ENCODE data around the gene S100A9.
A peak's percentile ranks its signal among the peaks of the same experiment; 100 is the strongest.

The S100A9 gene

DNA sequence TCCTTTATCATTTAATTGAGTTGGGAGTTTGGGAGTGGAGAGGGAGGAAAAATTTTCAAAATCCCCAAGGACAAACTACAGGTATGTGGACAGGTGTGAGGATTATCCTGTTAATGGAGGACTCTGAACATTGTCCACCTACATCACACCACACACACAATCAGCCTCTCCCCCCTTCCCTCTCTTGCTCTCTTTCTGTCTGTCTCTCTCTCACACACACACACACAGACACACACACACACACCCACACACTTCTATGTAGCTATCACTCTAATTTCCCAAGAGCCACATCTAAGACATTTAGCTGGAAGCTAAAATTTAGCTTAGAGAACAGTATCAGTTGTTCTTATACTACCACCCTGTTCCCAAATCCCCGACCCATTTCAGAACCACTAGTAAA lies 31.7 kb downstream of the S100A9 start:
- peaks cover 39% of the 10 kb centered on the region for H3K27me3 Mint-ChIP-seq
- H3K4me3 Mint-ChIP-seq: no peak overlapping the region
- no peaks in the 10 kb centered on the region for H3K36me3 Mint-ChIP-seq
- no peak for ATAC-seq
- no peak overlapping the region for H3K27ac Mint-ChIP-seq
- H3K9me3 Mint-ChIP-seq: no peaks in the 10 kb centered on the region
- H3K4me1 Mint-ChIP-seq: peaks cover 10% of the 10 kb centered on the region

DNA sequence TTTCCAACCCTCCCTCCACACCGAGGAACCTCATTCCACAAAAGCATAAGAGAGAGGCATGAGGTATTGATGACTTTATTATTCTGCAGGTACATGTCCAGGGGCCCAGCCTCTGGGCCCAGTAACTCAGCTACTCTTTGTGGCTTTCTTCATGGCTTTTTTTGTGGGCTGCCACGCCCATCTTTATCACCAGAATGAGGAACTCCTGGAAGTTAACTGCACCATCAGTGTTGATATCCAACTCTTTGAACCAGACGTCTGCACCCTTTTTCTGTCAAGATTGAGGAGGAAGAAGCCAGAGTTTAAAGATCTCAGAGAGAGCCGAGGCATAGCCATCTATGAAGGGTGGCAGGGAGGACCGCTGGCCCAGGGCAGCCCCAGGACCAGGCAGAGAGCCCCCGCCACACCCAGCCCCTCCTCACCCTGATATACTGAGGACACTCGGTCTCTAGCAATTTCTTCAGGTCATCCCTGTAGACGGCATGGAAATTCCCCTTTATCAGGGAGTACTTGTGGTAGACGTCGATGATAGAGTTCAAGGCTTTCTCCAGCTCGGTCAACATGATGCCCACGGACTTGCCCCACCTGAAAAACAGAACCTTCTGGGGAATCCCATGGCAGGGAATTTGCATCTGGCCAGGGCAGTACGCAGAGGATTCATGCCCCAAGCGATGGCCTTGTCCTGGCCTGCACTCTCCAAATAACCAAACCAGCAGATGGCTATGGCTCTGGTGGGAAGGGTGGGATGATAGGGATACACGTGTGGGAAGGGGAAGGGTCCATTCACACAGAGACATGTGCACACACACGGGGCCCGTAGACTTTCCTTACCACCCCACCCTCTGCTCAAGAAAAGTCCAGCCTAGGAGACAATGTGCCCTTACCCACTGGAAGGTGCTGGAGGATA lies 32.6 kb downstream of the S100A9 start:
- H3K27me3 Mint-ChIP-seq: peaks cover 46% of the 10 kb centered on the region
- ATAC-seq: peak; percentile 17
- peaks cover 10% of the 10 kb centered on the region for H3K4me1 Mint-ChIP-seq
- H3K4me3 Mint-ChIP-seq: no peak overlapping the region
- no peak overlapping the region for H3K27ac Mint-ChIP-seq
- no peaks in the 10 kb centered on the region for H3K36me3 Mint-ChIP-seq
- H3K9me3 Mint-ChIP-seq: no peaks in the 10 kb centered on the region

DNA sequence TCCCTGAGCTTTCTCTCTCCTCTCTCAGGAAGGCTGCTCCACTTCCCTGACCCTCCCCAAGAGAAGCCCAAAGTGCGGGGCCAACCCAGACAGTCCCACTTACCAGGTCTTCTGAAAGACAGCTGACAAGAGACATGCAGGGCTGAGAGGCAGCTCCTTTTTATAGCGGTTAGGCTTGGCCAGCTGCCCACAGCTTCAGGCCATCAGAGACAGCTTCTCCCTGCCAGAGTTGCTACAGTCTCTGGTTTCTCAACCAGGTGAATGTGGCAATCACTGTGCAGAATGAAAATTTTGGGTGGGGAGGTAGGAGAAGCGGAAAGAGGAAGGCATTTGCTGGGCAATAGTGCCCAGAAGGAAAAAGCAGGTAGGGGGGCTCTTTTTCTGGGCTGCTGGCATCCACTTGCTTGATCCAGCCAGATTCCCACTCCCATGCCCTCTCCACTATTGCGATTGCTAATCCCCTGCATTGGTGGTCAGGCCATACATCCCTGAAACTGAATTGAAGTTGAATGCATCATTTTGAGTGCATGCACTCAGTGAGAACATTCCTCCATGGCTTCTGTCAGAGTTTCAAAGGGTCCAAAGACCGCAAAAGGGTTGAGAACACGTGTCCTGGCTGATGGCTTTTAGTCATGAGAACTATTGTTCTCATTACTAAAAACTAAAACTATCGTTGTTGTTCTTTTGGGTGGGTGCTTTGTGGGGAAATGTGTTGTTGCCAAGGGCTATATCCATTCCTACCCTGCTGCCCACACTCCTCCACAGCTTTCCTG lies 33.5 kb downstream of the S100A9 start, which contains the start of gene S100A8:
S100A8 (minus strand) TSS at position 136 of the 773 bp plus-strand sequence. CDS start 538 bp downstream, outside the sequence.
- Mint-ChIP-seq H3K27me3 (peaks cover 55% of the 10 kb centered on the region), H3K4me1 (peaks cover 10% of the 10 kb centered on the region), H3K27ac (no peak within 1 kb of the TSS), H3K9me3 (no peaks in the 10 kb centered on the region), H3K4me3 (no peak within 1 kb of the TSS), H3K36me3 (no peaks in the 10 kb centered on the region)
- ATAC-seq: peak; percentile 3

DNA sequence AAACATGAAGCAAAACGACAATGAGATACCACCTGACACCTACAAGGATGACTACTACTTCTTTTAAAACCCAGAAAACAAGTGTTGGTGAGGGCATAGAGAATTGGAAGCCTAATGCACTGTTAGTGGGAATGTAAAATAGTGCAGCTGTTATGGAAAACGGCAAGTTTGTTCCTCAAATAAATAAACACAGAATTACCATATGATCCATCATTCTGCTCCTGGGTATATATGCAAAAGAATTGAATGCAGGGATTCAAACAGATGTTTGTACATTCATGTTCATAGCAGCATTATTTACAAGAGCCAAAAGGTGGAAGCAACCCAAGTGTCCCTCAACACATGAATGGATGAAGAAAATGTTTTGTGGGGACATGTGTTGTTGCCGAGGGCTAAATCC lies 34.6 kb downstream of the S100A9 start:
- Mint-ChIP-seq H3K9me3 (no peaks in the 10 kb centered on the region), H3K4me3 (no peak overlapping the region), H3K27me3 (peaks cover 66% of the 10 kb centered on the region), H3K4me1 (peaks cover 6% of the 10 kb centered on the region), H3K36me3 (no peaks in the 10 kb centered on the region), H3K27ac (no peak overlapping the region)
- ATAC-seq: no peak

DNA sequence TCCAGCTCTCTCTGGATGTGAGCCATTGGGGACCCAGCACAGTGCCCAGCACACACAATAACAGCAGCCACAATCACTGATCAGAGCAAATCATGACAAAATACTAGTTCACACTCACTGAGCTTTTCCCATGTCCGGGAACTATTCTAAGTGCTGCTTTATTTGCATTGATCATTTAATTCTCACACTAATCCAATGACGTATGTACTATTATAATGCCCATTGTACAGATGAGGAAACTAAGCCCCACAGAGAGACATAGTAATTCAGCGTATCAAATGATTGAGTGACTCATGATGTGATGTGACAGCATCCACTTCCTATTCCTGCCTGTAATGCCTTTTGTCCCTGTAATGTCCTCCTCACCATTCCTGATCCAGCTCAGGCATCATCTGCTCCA lies 35.2 kb downstream of the S100A9 start:
- no peak for ATAC-seq
- peaks cover 71% of the 10 kb centered on the region for H3K27me3 Mint-ChIP-seq
- no peak overlapping the region for H3K4me3 Mint-ChIP-seq
- H3K9me3 Mint-ChIP-seq: no peaks in the 10 kb centered on the region
- no peak overlapping the region for H3K27ac Mint-ChIP-seq
- H3K4me1 Mint-ChIP-seq: peaks cover 6% of the 10 kb centered on the region
- H3K36me3 Mint-ChIP-seq: no peaks in the 10 kb centered on the region

DNA sequence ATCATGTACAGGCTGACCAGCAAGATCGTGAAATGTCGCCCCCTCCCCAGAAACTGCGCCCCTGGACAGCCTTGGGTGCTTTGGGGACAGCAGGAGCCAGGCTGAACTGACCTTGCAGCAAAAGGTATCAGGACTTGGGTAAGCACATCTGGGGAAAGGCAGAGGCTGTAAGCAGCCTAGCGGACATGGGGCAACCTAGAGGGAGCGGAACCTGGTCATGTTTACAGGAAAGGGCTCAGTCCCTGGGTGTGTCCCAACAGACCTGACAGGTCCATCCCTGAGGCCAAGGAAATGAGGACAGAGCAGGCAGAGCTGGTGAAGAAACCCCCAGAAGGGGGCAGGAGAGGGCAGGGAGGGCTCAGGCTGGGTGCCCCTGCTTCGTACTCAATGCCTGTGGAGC lies 36.3 kb downstream of the S100A9 start:
- Mint-ChIP-seq H3K9me3 (no peaks in the 10 kb centered on the region), H3K4me3 (no peak overlapping the region), H3K27me3 (peaks cover 80% of the 10 kb centered on the region), H3K4me1 (peaks cover 6% of the 10 kb centered on the region), H3K36me3 (no peaks in the 10 kb centered on the region), H3K27ac (no peak overlapping the region)
- ATAC-seq: no peak

DNA sequence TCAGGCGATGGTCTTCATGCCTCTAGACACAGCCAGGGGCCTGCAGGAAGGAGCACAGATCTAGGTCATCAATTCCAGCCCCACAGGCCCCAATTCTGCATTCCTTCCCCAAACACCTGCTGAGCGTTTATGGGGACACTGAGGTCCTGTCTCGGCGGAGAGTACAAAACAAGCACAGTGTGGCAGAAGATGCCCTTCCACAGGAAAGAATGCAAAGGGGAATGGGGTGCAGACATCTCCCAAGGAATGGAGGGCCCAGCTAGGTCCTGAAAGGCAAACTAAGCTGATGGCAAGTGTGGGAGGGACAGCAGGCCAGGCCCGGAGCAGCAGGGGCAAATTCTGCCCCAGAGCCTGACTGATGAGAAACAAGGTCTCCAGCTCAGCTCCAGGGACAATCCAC lies 36.7 kb downstream of the S100A9 start:
- Mint-ChIP-seq H3K9me3 (no peaks in the 10 kb centered on the region), H3K4me1 (peaks cover 6% of the 10 kb centered on the region), H3K27me3 (peaks cover 81% of the 10 kb centered on the region), H3K27ac (no peak overlapping the region), H3K4me3 (no peak overlapping the region), H3K36me3 (no peaks in the 10 kb centered on the region)
- no peak for ATAC-seq

DNA sequence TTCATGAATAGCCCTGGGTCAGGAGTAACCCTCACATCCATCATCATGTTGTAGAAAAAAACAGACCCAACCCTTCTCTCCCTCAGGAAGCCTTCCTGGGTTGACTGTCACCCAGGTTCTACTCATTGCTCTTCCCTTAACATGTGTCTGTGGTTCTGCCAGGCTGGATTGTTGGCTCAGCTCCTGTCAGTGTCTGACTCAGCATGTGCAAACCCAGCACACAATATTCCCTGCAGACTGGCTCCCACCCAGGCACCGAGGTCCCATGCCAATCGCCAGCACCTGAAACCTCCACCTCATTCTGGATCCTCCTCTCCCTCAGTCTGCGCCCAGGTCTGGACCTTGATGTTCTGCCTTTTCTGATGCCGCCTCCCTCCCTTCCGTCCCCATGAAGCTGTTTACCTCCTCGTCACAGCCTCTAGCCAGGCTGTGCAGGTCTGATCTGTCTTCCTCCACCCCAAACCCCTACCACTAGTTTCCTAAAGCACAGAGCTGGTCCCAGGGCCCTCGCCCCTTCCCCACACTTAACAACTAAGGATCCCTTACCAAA lies 37.6 kb downstream of the S100A9 start:
- Mint-ChIP-seq H3K27ac (no peak overlapping the region), H3K4me1 (no peaks in the 10 kb centered on the region), H3K4me3 (no peak overlapping the region), H3K9me3 (no peaks in the 10 kb centered on the region), H3K27me3 (peaks cover 77% of the 10 kb centered on the region), H3K36me3 (no peaks in the 10 kb centered on the region)
- ATAC-seq: no peak

DNA sequence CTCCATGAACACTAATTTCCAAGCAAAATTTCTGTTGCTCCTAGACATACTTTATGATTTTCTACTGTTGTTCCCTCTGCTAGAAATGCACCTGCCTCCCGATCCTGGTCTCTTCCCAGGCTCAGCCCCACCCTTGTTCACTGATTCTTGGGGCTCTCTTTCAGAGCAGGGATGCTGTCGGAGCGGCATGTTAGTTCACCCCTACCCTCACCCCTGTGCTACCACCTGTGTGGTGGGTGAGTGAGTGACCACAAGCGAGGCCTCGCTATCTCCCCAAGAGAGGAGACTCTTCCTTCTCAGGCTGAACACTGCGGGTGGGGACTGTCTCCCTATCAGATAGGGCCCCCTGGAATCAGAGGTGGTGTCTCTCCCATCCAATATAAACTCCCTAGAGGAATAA lies 38.1 kb downstream of the S100A9 start:
- no peak for ATAC-seq
- no peaks in the 10 kb centered on the region for H3K9me3 Mint-ChIP-seq
- no peak overlapping the region for H3K4me3 Mint-ChIP-seq
- H3K27me3 Mint-ChIP-seq: peaks cover 76% of the 10 kb centered on the region
- H3K4me1 Mint-ChIP-seq: no peaks in the 10 kb centered on the region
- H3K27ac Mint-ChIP-seq: no peak overlapping the region
- no peaks in the 10 kb centered on the region for H3K36me3 Mint-ChIP-seq

DNA sequence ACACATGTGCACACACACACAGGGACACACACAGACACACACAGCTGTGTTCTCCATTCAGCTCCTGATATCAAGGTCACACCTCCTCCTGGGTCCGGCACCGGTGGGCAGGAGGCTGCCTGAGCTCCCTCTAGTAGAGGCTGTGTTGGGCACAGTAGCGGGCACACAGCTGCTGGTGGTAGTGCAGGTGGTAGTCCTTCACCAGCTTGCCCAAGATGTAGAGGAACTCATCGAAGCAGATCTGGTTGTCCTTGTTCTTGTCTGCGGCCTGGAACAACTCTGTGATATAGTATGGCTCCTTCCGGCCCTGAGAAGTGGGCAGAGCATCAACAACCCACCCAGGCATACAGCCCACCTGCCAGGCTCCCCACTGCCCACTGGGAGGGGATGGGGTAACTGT lies 38.8 kb downstream of the S100A9 start:
- no peaks in the 10 kb centered on the region for H3K9me3 Mint-ChIP-seq
- H3K36me3 Mint-ChIP-seq: no peaks in the 10 kb centered on the region
- H3K4me1 Mint-ChIP-seq: no peaks in the 10 kb centered on the region
- H3K4me3 Mint-ChIP-seq: no peak overlapping the region
- ATAC-seq: no peak
- peaks cover 69% of the 10 kb centered on the region for H3K27me3 Mint-ChIP-seq
- no peak overlapping the region for H3K27ac Mint-ChIP-seq

DNA sequence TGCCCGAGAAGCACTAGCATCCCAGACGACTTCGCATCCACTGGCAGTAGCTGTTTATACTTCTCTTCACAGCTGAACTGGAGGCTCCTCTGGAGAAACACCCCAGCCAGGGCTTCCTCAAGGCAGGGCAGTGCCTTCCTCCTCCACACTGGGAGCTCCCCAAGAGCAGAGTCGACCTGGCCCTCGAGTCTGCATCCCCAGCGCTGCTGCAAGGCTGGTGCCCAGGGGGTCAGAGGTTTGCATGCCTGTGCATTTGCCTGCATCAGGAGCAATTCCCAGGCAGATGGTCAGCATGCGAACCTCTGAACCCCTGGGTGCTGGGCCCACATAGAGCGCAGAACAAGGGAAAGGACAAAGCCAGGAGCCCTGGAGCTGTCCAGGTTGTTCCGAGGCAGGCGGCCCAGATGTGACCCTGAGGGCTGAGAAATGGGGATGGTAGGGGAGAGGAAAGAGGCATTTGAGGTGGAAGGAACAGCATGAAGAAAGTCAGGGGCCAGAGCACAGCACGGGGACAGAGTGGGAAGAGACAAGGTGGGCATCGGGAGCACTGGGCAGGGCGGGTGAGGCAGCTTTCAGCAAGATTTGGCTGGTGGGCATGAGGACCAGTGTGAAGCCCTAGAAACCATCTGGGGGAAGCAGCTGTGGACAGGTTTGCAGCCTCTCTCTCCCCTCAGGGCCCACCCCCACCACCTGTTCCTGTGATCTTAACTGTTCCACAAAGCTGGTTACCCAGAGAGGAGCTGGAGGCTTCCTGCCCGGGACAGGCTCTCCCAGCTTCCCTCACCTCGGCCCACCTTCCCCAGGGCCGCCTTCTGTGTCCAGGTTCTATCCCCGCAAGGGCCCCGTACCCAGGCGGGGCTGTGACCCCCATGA lies 39.6 kb downstream of the S100A9 start:
- Mint-ChIP-seq H3K9me3 (no peaks in the 10 kb centered on the region), H3K4me1 (no peaks in the 10 kb centered on the region), H3K36me3 (no peaks in the 10 kb centered on the region), H3K27me3 (peaks cover 67% of the 10 kb centered on the region), H3K4me3 (no peak overlapping the region), H3K27ac (no peak overlapping the region)
- ATAC-seq: no peak

DNA sequence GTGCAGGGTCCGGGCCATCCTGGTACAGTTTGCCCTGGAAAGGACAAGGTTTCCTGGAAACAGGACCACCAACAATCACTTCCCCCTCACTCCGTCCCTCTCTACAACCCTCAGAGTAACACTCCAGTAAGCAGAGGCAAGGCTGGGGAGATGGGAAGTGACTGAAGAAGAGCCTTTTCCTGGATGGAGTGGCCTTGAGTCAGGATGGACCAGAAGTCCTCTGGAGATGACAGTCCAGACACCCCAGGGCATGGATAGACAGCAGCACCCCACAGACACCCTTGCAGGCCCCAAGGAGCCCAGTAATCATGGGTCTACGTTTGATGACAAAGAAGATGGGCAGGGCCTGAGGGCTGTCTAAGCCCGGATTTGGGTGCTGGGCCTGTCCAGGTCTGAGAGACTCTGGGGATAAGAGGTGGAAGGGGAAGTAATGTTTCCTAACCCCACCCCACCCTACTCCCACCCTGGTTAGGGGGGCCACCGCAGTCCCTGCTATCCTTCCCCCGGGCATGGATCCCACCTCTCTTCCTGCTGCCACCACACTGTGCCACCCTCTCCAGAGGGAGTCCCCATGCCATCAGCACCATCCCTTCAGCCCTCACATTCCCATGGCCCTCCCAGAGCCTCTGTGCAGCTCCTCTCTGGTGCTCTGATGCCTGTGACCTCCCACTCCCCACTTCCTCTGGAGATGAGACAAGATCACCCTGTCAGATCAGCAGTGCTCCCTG lies 40.4 kb downstream of the S100A9 start:
- Mint-ChIP-seq H3K4me1 (no peaks in the 10 kb centered on the region), H3K9me3 (no peaks in the 10 kb centered on the region), H3K4me3 (no peak overlapping the region), H3K36me3 (no peaks in the 10 kb centered on the region), H3K27me3 (peaks cover 63% of the 10 kb centered on the region), H3K27ac (no peak overlapping the region)
- no peak for ATAC-seq

DNA sequence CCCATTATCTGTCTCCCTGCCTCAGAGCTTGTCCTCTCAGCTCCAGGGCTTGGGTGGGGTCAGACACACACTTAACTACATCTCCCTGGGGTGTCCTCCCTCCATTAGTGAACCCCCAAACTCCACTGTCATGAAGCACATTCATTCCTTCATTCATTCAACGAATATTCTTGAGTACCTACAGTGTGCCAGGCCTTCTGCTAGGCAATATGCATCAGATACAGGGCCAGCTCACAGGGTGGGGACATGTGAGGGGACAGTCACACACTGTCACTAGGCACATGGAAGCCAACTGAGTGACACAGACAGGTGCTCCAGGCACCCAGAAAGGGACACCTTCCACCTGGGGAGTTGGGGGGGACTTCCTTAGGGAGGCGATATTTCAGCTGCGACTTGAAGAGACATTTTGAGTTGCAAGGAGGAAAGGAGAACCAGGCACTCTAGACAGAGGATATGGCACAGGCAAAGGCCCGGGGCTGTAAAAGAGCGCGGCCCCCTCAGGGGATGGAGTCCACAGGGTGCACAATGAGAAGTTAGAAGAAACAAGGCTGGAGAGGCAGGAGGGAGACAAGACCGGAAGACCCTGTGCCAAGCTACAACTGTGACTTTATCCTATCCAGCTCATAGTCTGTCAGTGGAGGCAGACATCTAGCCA lies 41.9 kb downstream of the S100A9 start:
- H3K36me3 Mint-ChIP-seq: no peaks in the 10 kb centered on the region
- H3K4me3 Mint-ChIP-seq: no peak overlapping the region
- H3K9me3 Mint-ChIP-seq: no peaks in the 10 kb centered on the region
- no peak for ATAC-seq
- no peak overlapping the region for H3K27ac Mint-ChIP-seq
- H3K4me1 Mint-ChIP-seq: no peaks in the 10 kb centered on the region
- H3K27me3 Mint-ChIP-seq: peaks cover 57% of the 10 kb centered on the region

DNA sequence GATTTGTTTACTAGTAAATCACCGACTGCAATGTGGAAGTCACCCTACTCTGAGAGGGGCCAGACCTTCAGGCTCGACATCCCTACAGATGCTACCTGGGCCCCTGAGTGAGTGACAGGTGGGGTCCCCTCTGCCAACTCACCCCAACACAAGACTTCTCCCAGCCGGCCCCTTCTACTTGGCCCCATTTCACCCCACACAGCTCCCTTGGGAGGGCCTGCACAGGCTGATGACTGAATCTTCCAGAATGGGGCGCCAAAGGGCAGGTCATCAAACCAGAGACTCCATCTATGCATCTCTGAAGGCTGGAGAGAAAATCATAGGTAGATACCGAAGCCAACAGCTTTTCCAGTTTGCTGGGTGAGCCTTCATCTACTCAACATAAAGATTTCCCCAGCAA lies 42.6 kb downstream of the S100A9 start:
- H3K36me3 Mint-ChIP-seq: no peaks in the 10 kb centered on the region
- no peak overlapping the region for H3K27ac Mint-ChIP-seq
- no peaks in the 10 kb centered on the region for H3K4me1 Mint-ChIP-seq
- no peak for ATAC-seq
- no peak overlapping the region for H3K4me3 Mint-ChIP-seq
- H3K27me3 Mint-ChIP-seq: peaks cover 51% of the 10 kb centered on the region
- H3K9me3 Mint-ChIP-seq: no peaks in the 10 kb centered on the region

Data from stimulated activated memory B cell treated with anti-CD40 and anti-IgM and Interleukin-4, amounts not matched to agents 10 μg/mL and 1 μg/mL and 100 μg/mL, for 72 hours (primary cell).